Esophagus squamous epithelium (tissue), 4 donors: ENCODE data around the gene LLCFC1. TPM values are rescaled to one million over a fixed set of nuclear protein-coding genes. Genes with fewer than 3 reads are reported as not detected.

Experiments
- total RNA-seq, 4 donors: library from RNA; depleted of rRNA; stranded (reverse); fragments of >200 nt; gene quantifications; one replicate each; pipeline ENCODE4 v1.1.0, GENCODE V29; 2016

LLCFC1 gene
- total RNA-seq, 4 donors from 2014 or later, result not detected

Other genes starting within 250 kb of the LLCFC1 start
- not detected for gene PRSS1, start 190.0 kb upstream of the LLCFC1 start, total RNA-seq
- not detected for gene PRSS2, start 168.5 kb upstream of the LLCFC1 start, total RNA-seq
- 10 to 100 TPM; 15.2 to 40.4 (median 26.1) TPM for gene EPHB6, start 84.4 kb upstream of the LLCFC1 start, total RNA-seq
- gene TRPV6, start 53.7 kb upstream of the LLCFC1 start, total RNA-seq, result 1 to 10 TPM in 3 of 4 donors, under 1 TPM in 1; 0.79 to 6.9 (median 4.5) TPM
- gene TRPV5, start 5.7 kb upstream of the LLCFC1 start, total RNA-seq, result not detected
- gene KEL, start 22.9 kb downstream of the LLCFC1 start, total RNA-seq, result 1 to 10 TPM in 1 of 4 donors, under 1 TPM in 2, not detected in 1; 0.09 to 3.6 (median 0.53) TPM
- gene OR9A2, start 87.6 kb downstream of the LLCFC1 start, total RNA-seq, result not detected
- gene OR6V1, start 112.9 kb downstream of the LLCFC1 start, total RNA-seq, result not detected
- not detected for gene PIP, start 192.6 kb downstream of the LLCFC1 start, total RNA-seq
- gene TAS2R39, start 243.9 kb downstream of the LLCFC1 start, total RNA-seq, result not detected